HTR-8/SVneo (cell line): ENCODE data around the gene PCSK6.
"Not testable (repeated sequence)": the region's sequence is repeated elsewhere in the genome, so short reads cannot be mapped to it uniquely, and the experiment has no call there.

Experiments used
- DNase-seq: peaks from one replicate; pipeline ENCODE4 v3.0.0; 2011; ENCODE audit warnings: low spot score, mixed read lengths; ENCODE audit not compliant: insufficient read length
- FAIRE-seq: peaks from 2 replicates; lab custom pipeline; 2011; peaks lifted over from hg19 to GRCh38; lab: Jason Lieb, UNC

The PCSK6 gene

DNA sequence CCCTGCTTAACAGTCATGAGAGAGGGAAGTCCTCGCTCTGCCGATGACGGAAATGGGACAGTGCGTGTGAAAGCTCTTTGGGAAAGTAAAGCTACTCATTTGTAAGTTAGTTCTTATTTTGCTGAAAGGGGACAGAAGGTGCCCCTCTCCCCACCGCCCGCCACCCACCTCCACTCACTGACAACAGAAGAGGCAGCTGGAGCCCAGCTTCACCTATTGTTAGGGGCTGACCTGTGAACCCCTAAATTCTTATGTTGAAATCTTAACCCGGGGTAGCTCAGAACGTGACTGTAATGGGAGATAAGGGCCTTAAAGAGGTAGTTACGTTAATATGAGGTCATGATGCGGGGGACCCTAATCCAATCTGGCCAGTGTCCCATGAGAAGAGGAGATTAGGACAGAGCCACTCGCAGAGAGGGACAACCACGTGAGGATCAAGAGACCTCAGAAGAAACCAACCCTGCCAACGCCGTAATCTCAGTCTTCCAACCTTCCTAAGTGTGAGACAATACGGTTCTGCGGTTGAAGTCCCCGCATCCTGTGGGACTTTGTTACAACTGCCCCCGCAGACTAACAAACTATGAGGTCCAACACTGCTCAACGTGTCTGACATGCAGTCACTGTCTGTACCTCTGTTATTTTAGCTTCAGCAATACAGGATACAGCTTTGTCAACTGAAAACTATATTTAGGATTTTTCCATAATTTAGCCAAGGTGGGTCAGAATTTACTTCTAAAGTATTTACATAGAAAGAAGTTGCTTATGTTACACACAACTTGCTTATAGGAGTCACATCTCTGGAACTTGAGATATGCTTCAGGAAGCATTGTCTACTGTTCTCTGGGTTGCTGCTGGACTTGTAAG is 51.7 kb downstream of the PCSK6 start:
- DNase-seq = no peak
- no peak for FAIRE-seq

GRCh38 chr15:101437209-101437608 is 52.3 kb downstream of the PCSK6 start:
- FAIRE-seq (no peak), DNase-seq (no peak)

DNA sequence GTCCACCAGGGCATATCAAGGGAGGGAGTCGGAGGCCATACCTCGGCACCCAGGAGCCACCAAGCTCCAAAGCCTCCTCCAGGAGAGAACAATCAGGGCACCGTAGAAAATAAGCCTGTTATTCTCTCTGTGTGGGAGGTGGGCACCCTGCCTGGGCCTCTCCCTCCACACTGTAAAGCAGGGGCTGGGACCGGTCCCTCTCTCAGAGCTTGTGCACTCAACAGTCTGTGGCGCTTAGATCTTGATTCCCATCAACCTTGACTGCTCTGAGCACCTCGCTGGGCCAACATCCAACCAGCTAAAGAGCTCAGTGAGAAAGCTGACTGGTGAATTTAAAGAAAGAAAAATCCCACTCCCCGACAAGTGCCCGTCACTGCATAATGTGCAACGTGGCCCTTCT is 53.0 kb downstream of the PCSK6 start:
- no peak for DNase-seq
- FAIRE-seq = no peak

DNA sequence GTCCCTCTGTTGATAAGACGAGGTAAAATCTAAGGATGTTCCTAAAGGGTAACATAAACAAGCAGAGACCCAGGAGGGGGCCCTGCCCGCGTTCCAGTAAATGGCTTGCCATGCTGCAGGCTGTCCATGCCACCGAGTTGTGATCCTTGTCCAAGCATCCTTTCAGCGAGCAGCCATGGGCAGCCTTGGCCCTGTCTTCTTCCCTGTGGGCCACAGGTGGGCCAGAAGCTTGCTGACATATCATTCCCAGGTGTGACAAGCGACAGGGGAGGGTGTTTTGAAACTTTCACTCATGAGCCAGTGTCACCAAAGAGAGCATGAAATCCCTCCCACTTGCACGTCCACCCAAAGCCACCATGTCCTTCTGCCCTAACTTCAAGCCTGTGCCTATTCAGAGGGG is 53.7 kb downstream of the PCSK6 start:
- FAIRE-seq = no peak
- DNase-seq = no peak

DNA sequence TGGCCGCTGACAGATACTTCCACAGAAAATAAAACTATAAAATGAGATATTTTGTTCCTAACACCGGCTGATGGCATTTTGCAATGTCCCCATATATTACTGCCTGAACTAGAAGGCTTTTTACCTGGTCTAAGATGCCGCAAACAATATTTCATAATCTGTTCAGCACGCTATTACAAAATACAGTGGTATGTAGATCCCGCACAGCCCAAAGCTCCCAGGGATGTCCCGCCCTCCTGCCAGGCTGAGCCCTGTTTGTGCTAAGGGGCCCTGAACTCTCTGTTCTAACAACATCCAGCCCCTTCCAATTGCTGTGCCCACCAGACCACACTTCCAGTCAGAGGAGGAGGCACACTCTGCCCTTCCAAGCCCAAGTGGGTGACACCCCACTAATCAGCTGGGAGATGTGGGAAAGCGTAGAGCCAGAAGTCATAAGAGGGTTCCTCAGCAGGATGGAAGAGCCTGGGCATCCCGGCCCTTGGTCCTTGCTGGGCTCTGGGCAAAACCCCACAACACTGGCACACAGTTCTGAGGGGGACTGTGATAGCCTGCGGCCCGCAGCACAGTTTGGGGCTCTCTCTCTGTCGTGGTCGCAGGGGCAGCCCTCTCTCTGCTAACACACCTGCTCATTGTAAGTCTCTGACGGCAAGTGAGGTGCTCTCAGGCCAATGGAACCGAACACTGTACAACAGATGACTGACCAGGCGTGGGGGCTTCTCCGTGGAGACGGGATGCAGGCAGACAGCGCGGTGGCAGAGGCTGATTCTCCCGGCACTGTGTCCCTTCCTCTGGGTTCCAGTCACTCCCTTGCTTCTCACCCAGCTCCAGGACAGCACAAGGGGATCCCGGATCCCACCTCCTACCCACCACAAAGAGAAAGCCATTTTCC is 55.2 kb downstream of the PCSK6 start:
- no peak for FAIRE-seq

DNA sequence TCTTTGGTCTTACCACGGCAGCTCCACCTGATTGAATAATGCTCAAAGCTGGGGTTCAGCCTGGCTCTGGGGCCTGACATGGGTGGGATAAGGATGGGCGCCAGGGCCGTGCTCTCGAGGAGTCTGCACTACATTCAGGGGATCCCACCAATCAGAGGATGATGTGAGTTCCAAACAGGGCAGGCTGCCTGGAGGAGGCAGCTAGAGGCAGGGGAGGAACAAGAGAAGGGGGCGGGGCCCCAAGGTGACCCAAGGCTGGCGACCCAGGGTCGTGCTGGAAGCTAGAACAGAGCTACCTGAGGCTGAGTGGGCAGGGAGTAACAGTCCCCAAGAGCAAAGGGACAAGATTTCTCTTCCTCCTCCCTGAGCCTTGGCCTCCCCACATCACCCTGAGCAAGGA is 56.1 kb downstream of the PCSK6 start:
- FAIRE-seq = no peak
- DNase-seq = no peak

More for the DNA sequence above, 55.2 kb downstream of the PCSK6 start:
- DNase-seq = no peak

DNA sequence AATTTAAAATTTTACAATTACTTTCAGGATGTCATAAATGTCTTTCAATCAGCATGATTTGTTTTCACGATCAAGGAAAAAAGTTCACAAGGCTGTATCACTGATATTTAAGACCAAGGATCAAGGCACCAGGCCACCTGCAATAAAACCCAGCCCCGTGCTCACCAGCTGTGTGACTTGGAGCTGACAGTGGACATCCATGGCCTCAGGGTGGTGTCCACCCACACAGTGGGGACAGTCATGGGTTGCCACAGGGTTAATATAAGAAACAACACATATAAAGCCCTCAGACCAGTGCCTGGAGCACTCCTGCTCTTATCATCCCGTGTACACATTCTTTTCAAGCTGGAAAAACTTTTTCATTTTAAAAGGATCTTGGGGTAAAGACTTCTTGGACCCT is 56.5 kb downstream of the PCSK6 start:
- DNase-seq (no peak), FAIRE-seq (no peak)

GRCh38 chr15:101431748-101432147 is 57.8 kb downstream of the PCSK6 start:
- DNase-seq (no peak), FAIRE-seq (no peak)

- DNase-seq (no peak), FAIRE-seq (no peak)
These were observed 58.2 kb downstream of the PCSK6 start for GRCh38 chr15:101431301-101431700.

GRCh38 chr15:101429646-101430045 is 59.9 kb downstream of the PCSK6 start:
- FAIRE-seq = no peak
- DNase-seq = no peak

DNA sequence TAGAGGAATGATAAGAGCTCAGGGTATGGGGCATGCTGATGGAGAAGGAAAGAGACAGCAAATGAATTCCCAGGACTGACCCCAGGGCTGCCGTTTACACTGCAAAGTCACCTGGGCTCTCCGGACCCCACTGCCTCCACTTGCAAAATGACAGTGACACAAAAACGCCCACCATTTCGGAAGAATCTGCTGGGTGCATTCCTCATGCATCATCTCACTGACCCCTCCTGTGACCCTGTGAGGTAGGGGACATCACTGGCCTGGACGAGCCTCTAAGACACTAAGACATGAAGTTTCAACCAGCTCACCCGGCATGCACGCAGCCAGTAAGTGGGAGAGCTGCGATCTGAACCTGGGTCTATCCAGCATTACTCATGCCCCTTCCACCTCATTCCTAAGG is 60.3 kb downstream of the PCSK6 start:
- FAIRE-seq (no peak), DNase-seq (no peak)

DNA sequence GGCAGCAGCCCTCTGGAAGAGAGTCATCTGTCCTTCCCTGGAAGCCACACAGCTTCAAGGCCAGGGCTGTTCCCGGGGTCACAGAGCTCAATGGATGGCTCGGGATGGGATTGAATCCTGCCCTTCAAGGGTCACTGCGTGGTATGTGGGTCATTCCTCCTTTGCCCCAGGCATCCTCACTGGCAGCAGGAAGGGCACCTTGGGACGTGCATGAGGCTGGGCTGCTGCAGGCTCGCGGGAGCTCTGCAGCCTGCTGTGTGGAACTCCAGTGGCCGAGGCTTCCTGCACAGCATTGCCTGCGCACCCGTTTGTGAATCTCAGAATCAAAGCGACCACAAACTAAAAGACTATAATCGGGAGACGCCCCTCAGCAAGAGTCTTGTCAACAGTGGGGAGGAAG is 60.7 kb downstream of the PCSK6 start:
- no peak for FAIRE-seq

GRCh38 chr15:101427606-101428487 is 61.7 kb downstream of the PCSK6 start:
- no peak for DNase-seq
- FAIRE-seq = no peak

More for the DNA sequence above, 60.7 kb downstream of the PCSK6 start:
- DNase-seq = no peak

- FAIRE-seq (no peak), DNase-seq (no peak)
These were observed 62.7 kb downstream of the PCSK6 start for GRCh38 chr15:101426761-101427333.

GRCh38 chr15:101425787-101426365 is 63.6 kb downstream of the PCSK6 start:
- DNase-seq (no peak), FAIRE-seq (no peak)

- DNase-seq = no peak
These were observed 64.5 kb downstream of the PCSK6 start for GRCh38 chr15:101424984-101425383.

DNA sequence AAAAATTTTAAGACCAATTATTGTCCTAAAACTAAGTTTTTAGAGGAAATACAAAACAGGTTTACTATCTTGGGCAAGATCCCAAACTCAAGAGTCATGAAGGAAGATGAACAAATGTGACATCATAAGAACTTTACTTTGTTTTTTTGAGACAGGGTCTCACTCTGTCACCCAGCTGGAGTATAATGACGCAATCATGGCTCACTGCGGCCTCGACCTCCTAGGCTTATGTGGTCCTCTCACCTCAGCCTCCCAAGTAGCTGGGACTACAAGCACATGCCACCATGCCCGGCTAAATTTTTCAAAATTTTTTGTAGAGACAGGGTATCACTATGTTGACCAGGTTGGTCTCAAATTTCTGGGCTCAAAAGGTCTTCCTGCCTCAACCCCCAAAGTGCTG is 69.3 kb downstream of the PCSK6 start:
- no peak for DNase-seq
- no peak for FAIRE-seq

More at GRCh38 chr15:101424984-101425383, 64.5 kb downstream of the PCSK6 start:
- FAIRE-seq = no peak

GRCh38 chr15:101416475-101416874 is 73.0 kb downstream of the PCSK6 start:
- not testable (repeated sequence) for FAIRE-seq, DNase-seq

DNA sequence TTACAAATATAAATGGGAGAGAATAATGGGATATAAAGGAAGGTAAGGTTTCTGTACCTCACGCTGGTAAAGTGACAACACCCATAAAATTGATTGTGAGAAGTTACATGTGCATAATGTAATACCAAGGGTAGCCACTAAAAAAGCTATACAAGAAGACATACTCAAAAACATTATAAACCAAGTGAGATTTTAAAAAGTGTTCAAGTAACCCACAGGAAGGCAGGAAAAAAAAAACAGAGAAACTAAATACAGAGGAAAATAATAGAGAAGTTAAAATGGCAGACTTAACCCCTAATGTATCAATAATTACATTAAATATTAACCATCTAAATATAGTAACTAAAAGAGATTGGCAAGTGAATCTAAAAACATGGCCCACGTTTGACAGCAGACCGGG is 76.3 kb downstream of the PCSK6 start:
- FAIRE-seq = no peak
- DNase-seq = no peak
